HepG2 (cell line): ENCODE measurements around the gene TNFRSF18. TPM values are rescaled to one million over a fixed set of nuclear protein-coding genes. Genes with fewer than 3 reads are reported as not detected.
A peak's percentile ranks its signal among the peaks of the same experiment; 100 is the strongest.

ENCODE experiments used
- ATAC-seq: fragments of 200-7000 bp; cut with Tn5 transposase; 3 replicates; pipeline ENCODE4 v1.9.1; 2020; ENCODE audit warnings: mild to moderate bottlenecking, moderate library complexity
- BruUV-seq: library from RNA; stranded (reverse); fragments of 400-500 nt; replicated peaks from 2 replicates; lab custom pipeline; 2021; lab: Mats Ljungman, UMichigan
- CTCF ChIA-PET: fragments of 300-600 bp; formaldehyde crosslinking; extraction: SDS; loops from one replicate; lab custom pipeline; 2021; ENCODE audit warnings: low total read pairs, inconsistent platforms, low intra/inter-chr PET ratio; lab: Yijun Ruan, JAX
- POLR2A ChIA-PET: fragments of 350-600 bp; sonication (Branson Sonifier 250); formaldehyde crosslinking; loops from one replicate; lab custom pipeline; 2020; ENCODE audit warnings: antibody characterized with exemption, inconsistent platforms; lab: Yijun Ruan, JAX
- DNase-seq: peaks from one replicate; pipeline ENCODE4 v3.0.0-alpha.2; 2015; ENCODE audit warnings: low spot score
- FAIRE-seq: peaks from 3 replicates; lab custom pipeline; 2011; peaks lifted over from hg19 to GRCh38; lab: Jason Lieb, UNC
- H2AFZ ChIP-seq: one replicate; pipeline ENCODE4 v1.6.1; 2011; ENCODE audit warnings: low read length, inconsistent platforms
- H3K27ac ChIP-seq: fragments of 300-600 bp; 3 replicates; pipeline ENCODE4 v1.8.0; 2011; ENCODE audit warnings: mixed run types, mild to moderate bottlenecking, mixed read lengths, low read length, inconsistent platforms; ENCODE audit not compliant: insufficient read depth; ENCODE audit errors: extremely low read length
- H3K27me3 ChIP-seq, 2 experiments: fragments of 200-600 bp in 1 of 2; 2 replicates in 1 of 2; 3 replicates in 1 of 2; pipeline versions ENCODE4 v1.6.0 to v1.8.0; 2011; ENCODE audit warnings: low read length in 2 of 2, mild to moderate bottlenecking in 2 of 2, moderate library complexity in 2 of 2, inconsistent platforms in 1 of 2; ENCODE audit not compliant: insufficient read depth in 2 of 2, control insufficient read depth in 1 of 2
- H3K36me3 ChIP-seq, 2 experiments: fragments of 200-600 bp in 1 of 2; replicated peaks in 1 of 2; 2 replicates in 1 of 2; 3 replicates in 1 of 2; pipeline versions ENCODE4 v1.5.1 to v1.8.0; 2011; ENCODE audit warnings: low read length in 2 of 2, inconsistent platforms in 1 of 2; ENCODE audit not compliant: insufficient read depth in 2 of 2, control insufficient read depth in 1 of 2
- H3K4me1 ChIP-seq: 2 replicates; pipeline ENCODE4 v1.5.1; 2012; ENCODE audit warnings: low read length, inconsistent platforms; ENCODE audit not compliant: insufficient read depth
- H3K4me2 ChIP-seq: 2 replicates; pipeline ENCODE4 v1.6.0; 2011; ENCODE audit warnings: low read depth, low read length, inconsistent platforms
- H3K4me3 ChIP-seq, 3 experiments: fragments of 200-600 bp in 1 of 3; sonication (generic), shearing (Covaris generic) in 1 of 3; replicated peaks in 1 of 3; 2 replicates each; pipeline ENCODE4 v1.5.1; 2011 to 2016; ENCODE audit warnings: low read length in 3 of 3, inconsistent platforms in 2 of 3, low read depth in 2 of 3, mild to moderate bottlenecking in 2 of 3, control low read depth in 1 of 3, mixed read lengths in 1 of 3; ENCODE audit not compliant: insufficient read depth in 1 of 3
- H3K79me2 ChIP-seq: one replicate; pipeline ENCODE4 v1.6.1; 2011; ENCODE audit warnings: low read length, inconsistent platforms; ENCODE audit not compliant: insufficient read depth
- H3K9ac ChIP-seq: 2 replicates; pipeline ENCODE4 v1.6.0; 2011; ENCODE audit warnings: mild to moderate bottlenecking, low read depth, low read length, inconsistent platforms; ENCODE audit not compliant: insufficient read depth
- H3K9me3 ChIP-seq: 2 replicates; pipeline ENCODE4 v1.5.1; 2012; ENCODE audit warnings: mild to moderate bottlenecking, low read length
- H4K20me1 ChIP-seq: 2 replicates; pipeline ENCODE4 v1.6.0; 2011; ENCODE audit warnings: inconsistent platforms, mild to moderate bottlenecking, low read length, moderate library complexity; ENCODE audit not compliant: insufficient read depth
- FOXO4 ChIP-seq: sonication (generic); formaldehyde crosslinking; conservative IDR thresholded peaks from 2 replicates; pipeline ENCODE4 v1.8.1; 2023; ENCODE audit warnings: missing genetic modification reagents
- MLLT10 ChIP-seq: sonication (generic); formaldehyde crosslinking; IDR thresholded peaks from 2 replicates; pipeline ENCODE4 v1.4.0; 2020; ENCODE audit warnings: missing genetic modification reagents
- NFYC ChIP-seq: IDR thresholded peaks from 2 replicates; pipeline ENCODE4 v1.6.1; 2016; ENCODE audit warnings: missing genetic modification reagents, missing compliant biosample characterization
- PRPF4 ChIP-seq: fragments of 200-400 bp; formaldehyde crosslinking; IDR thresholded peaks from 2 replicates; pipeline ENCODE4 v1.6.1; 2016; ENCODE audit warnings: low read length, low read depth; ENCODE audit not compliant: poor library complexity, severe bottlenecking
- RARA ChIP-seq: IDR thresholded peaks from 2 replicates; pipeline ENCODE4 v1.6.1; 2016; ENCODE audit warnings: missing genetic modification reagents, missing compliant biosample characterization
- RFXAP ChIP-seq: sonication (generic); formaldehyde crosslinking; IDR thresholded peaks from 2 replicates; pipeline ENCODE4 v1.4.0; 2020; ENCODE audit warnings: missing genetic modification reagents, borderline replicate concordance
- TBP ChIP-seq: sonication (generic); formaldehyde crosslinking; IDR thresholded peaks from 2 replicates; pipeline ENCODE4 v1.5.0; 2020; ENCODE audit warnings: missing genetic modification reagents
- TEAD3 ChIP-seq: optimal IDR thresholded peaks from 2 replicates; pipeline ENCODE3; 2016; ENCODE audit warnings: borderline replicate concordance
- ZMYM3 ChIP-seq: sonication (generic); formaldehyde crosslinking; IDR thresholded peaks from 2 replicates; pipeline ENCODE4 v1.5.1; 2020; ENCODE audit warnings: mild to moderate bottlenecking, missing genetic modification reagents
- WGBS: methylation state at CpG from one replicate; pipeline ENCODE4 v1.1.6; 2017; ENCODE audit warnings: low lambda C conversion rate; 5-methylcytosine and 5-hydroxymethylcytosine counted together
- in situ Hi-C: cut with HindIII; loops from 2 replicates; pipeline ENCODE4 v1.10.0; 2017; ENCODE audit warnings: low pct_unique_long_range_greater_than_20kb; ENCODE audit not compliant: extremely low pct_ligation_motif_present
- intact Hi-C: fragments of 100-400 bp; cut with micrococcal nuclease; formaldehyde crosslinking; loops from one replicate; pipeline ENCODE4 v1.10.0; 2022; ENCODE audit not compliant: unreplicated experiment
- polyA plus RNA-seq, 8 experiments: library from polyadenylated mRNA; depleted of rRNA in 3 of 8; stranded (reverse) in 7 of 8; unstranded in 1 of 8; fragments of >200 nt; fragmentation: Illumina TruSeq in 4 of 8; extraction: Trizol in 4 of 8; gene quantifications; 2 replicates each; pipeline versions ENCODE4 v1.2.1 to v1.2.3, GENCODE V29; 2011 to 2016; ENCODE audit warnings: low read depth in 4 of 8, missing spikeins in 1 of 8, mixed read lengths in 1 of 8; ENCODE audit not compliant: insufficient read depth in 1 of 8
- total RNA-seq, 5 experiments: library from RNA; depleted of rRNA; stranded (reverse); fragments of >200 nt; fragmentation: Illumina TruSeq; extraction: Trizol; gene quantifications; 2 replicates each; pipeline ENCODE4 v1.2.3, GENCODE V29; 2016; ENCODE audit warnings: low read depth in 1 of 5

The TNFRSF18 gene
- total and polyA plus RNA-seq, 2 of the 13 experiments (the other 11 are each of a cell fraction or from before 2014, with no cell fraction given): not detected

DNA sequence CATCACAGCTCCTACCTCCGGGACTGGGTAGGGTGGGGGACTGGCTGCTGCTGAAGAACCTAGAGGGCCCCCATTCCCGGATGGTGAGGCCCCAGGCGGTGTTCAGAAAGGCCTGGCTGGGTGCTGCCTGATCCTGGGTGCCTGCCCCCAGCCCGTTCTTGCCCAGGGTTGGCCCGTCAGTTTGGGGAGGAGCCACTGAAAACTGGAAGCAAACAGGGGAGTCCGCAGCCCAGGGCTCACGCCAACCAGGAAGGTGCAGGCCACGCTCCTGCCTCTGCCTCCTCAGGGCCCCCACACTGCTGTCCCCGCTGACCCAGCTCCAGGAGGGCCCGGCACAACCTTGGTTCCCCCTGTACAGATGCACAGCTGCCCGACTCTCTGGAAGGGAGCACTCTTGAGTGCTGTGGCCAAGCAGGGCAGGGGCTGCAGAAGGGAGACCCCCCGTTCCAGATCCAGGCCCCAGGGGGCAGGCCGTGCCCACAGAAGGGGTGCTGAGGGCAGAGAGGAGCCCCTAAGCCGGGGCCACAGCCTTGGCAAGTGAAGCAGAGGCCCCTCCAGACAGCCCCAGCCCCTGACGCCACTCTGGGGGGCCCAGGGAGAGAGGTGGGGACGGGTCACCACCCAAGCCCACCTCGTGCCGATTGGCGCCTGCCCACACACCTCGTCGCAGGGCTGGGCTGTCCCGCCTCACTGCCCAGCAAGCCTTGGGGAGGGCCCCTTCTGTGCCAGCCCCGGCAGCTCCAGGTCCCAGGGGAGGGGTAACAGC, 34.6 kb upstream of the TNFRSF18 start (continued):
- TF ChIP-seq ZMYM3 (CRISPR knock-in tag) (no peak), NFYC (CRISPR knock-in tag) (no peak), RARA (CRISPR knock-in tag) (0 out of 2 replicates have a peak, but pooled peaks have one; percentile 6), RFXAP (CRISPR knock-in tag) (no peak), PRPF4 (no peak), FOXO4 (CRISPR knock-in tag) (0 out of 2 replicates have a peak, but pooled peaks have one; percentile 39), TBP (CRISPR knock-in tag) (no peak)

DNA sequence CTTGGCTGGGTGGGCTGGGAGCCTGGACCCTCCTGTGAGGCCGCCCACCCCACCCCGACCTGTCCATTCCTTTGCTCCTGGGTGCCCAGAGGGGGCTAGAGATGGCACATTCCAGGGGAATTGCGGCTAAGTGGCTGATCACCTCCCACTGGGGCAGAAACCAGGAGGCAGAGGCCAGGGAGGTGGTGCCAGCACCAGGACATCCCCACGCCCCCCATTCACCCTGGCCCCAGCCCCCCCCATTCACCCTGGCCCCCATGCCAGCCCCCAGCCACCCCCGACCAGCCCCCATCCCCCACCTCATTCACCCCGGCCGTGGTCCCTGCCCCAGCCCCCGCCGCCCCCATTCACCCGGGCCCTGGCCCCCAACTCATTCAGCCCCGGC, 33.9 kb upstream of the TNFRSF18 start:
- Histone ChIP-seq H3K9me3 (no peaks in the 10 kb centered on the region), H2AFZ (no peak overlapping the region), H3K4me2 (peak overlapping the region; percentile 87), H3K9ac (peak overlapping the region; percentile 55; the same call in 1 of the 2 replicates), H3K4me1 (peaks cover 66% of the 10 kb centered on the region), H4K20me1 (no peaks in the 10 kb centered on the region), H3K36me3 (no peaks in the 10 kb centered on the region), H3K4me3 (peak overlapping the region; percentile 39 to 80 (median 56)), H3K79me2 (no peaks in the 10 kb centered on the region), H3K27me3 (no peaks in the 10 kb centered on the region; a peak in 1 of 5 replicates), H3K27ac (no peak overlapping the region)
- no TSS peak for BruUV-seq
- in situ Hi-C loops (no loop called here), intact Hi-C loops (no loop called here)
- POLR2A ChIA-PET: interaction anchor here (1.4 kb wide), 1 partner anchor 112 kb away, joined by 3 read pairs; no protein-coding TSS in a partner anchor
- FAIRE-seq (no peak), DNase-seq (no peak), ATAC-seq (no peak)
- CTCF ChIA-PET: no interaction called here
- TF ChIP-seq TEAD3 (peak; percentile 36), MLLT10 (no peak)
- WGBS: 5% methylated on average over 10 of the region's 11 CpGs
